ENCODE measurements around the gene ZNF687. TPM values are rescaled to one million over a fixed set of nuclear protein-coding genes. Genes with fewer than 3 reads are reported as not detected.

Gene ZNF687
- total RNA-seq, 1 experiment from 2014 or later = 34.3 TPM

GRCh38 chr1:151311011-151311410 lies 28.9 kb downstream of the ZNF687 start:
- peaks cover 8 to 20% of the 10 kb centered on the region in 2 experiments for H3K36me3 ChIP-seq (ENCODE audit: control insufficient read depth in 1 of 2, insufficient read depth in 2 of 2, low read length in 2 of 2)
- H3K79me2 ChIP-seq (ENCODE audit: insufficient read depth, low read length) = peaks cover 3% of the 10 kb centered on the region; the same call in 1 of the 2 replicates
- H3K4me3 ChIP-seq (replicated peaks in 1 of 2; ENCODE audit: low read depth in 1 of 2, low read length in 2 of 2) = no peak overlapping the region
- H3K9me3 ChIP-seq (ENCODE audit: control insufficient read depth in 1 of 2, insufficient read depth in 1 of 2, low read depth in 1 of 2, low read length in 2 of 2) = no peaks in the 10 kb centered on the region
- no peak overlapping the region for H3K27ac ChIP-seq (ENCODE audit: low read depth, low read length)
- TF ChIP-seq FOSL1 (IDR thresholded peaks at IDR 0.05; ENCODE audit: low read depth) (no peak), EZH2 (IDR thresholded peaks at IDR 0.05) (no peak), YY1 (IDR thresholded peaks at IDR 0.05; ENCODE audit: extremely low read depth, insufficient replicate concordance, low read depth, low read length) (no peak), ZBTB33 (IDR thresholded peaks at IDR 0.05; ENCODE audit: extremely low read depth, insufficient replicate concordance, low read length) (no peak), TCF7L2 (IDR thresholded peaks at IDR 0.05; ENCODE audit: borderline replicate concordance, extremely low read depth, insufficient read depth, insufficient read length) (no peak), SIN3A (IDR thresholded peaks at IDR 0.05; ENCODE audit: low read depth) (no peak), CTCF (IDR thresholded peaks at IDR 0.05 in 2 of 3, conservative IDR thresholded peaks at IDR 0.05 in 1 of 3; ENCODE audit: borderline replicate concordance in 1 of 3, insufficient read depth in 1 of 3, low read depth in 2 of 3, low read length in 2 of 3) (no peak), ZNF274 (IDR thresholded peaks at IDR 0.05; ENCODE audit: low read depth, low read length) (no peak), REST (IDR thresholded peaks at IDR 0.05; ENCODE audit: low read depth) (no peak), POLR2AphosphoS5 (IDR thresholded peaks at IDR 0.05; ENCODE audit: low read depth, low read length) (no peak), ATF3 (IDR thresholded peaks at IDR 0.05) (no peak), POLR2A (IDR thresholded peaks at IDR 0.05; ENCODE audit: borderline replicate concordance, extremely low read depth, insufficient read depth, insufficient read length) (no peak), ELF1 (IDR thresholded peaks at IDR 0.05; ENCODE audit: borderline replicate concordance, low read depth) (no peak), CBX3 (IDR thresholded peaks at IDR 0.05; ENCODE audit: low read depth) (no peak), CEBPB (IDR thresholded peaks at IDR 0.05; ENCODE audit: low read depth) (no peak), SRF (IDR thresholded peaks at IDR 0.05; ENCODE audit: low read depth) (no peak), EGR1 (IDR thresholded peaks at IDR 0.05; ENCODE audit: low read depth) (no peak)
- no peaks in the 10 kb centered on the region for H4K20me1 ChIP-seq (ENCODE audit: insufficient read depth)
- no peak for ATAC-seq
- H3K4me2 ChIP-seq (ENCODE audit: low read length) = peak overlapping the region; percentile 53
- H3K27me3 ChIP-seq (ENCODE audit: insufficient read depth, low read length) = no peaks in the 10 kb centered on the region
- POLR2A ChIA-PET = interaction anchor here (0.9 to 3.0 kb wide), 5 partner anchors 10 to 212 kb away, joined by 3 to 18 read pairs (median 6); partner anchors contain the start of genes PI4KB and ZNF687
- H3K9ac ChIP-seq (ENCODE audit: low read length) = no peak overlapping the region
- peaks cover 16 to 34% of the 10 kb centered on the region in 2 experiments for H3K4me1 ChIP-seq (ENCODE audit: control insufficient read depth in 1 of 2, insufficient read depth in 2 of 2, low read length in 2 of 2)
- H2AFZ ChIP-seq (ENCODE audit: low read depth, low read length, poor library complexity, severe bottlenecking) = no peak overlapping the region
- intact Hi-C loops (cut with micrococcal nuclease) = loop anchor here (1.0 to 2.0 kb wide), 2 partner anchors 36 to 114 kb away; partner anchors contain the start of gene RFX5
- BruUV-seq (replicated peaks) = no TSS peak
- no peaks in the 10 kb centered on the region for H3K9me2 ChIP-seq (ENCODE audit: insufficient read depth)
- RAD21 ChIA-PET (ENCODE audit: low non-redundant PET in 1 of 2, low total read pairs in 2 of 2, uncharacterized antibody in 2 of 2, unreplicated experiment in 2 of 2) = interaction anchor here in 1 of 2 experiments (1.8 kb wide), 1 partner anchor 29 kb away, joined by 4 read pairs; no protein-coding TSS in a partner anchor
- CTCF ChIA-PET = interaction anchor here (1.1 to 4.8 kb wide), 5 partner anchors 11 to 525 kb away, joined by 3 to 33 read pairs (median 7); no protein-coding TSS in a partner anchor
- no peak for DNase-seq (ENCODE audit: low read depth, low spot score)

Measured in HCT116 (cell line).